H9 (cell line): ENCODE measurements around the gene SNX12. TPM values are rescaled to one million over a fixed set of nuclear protein-coding genes. Genes with fewer than 3 reads are reported as not detected.

Experiments
- DNase-seq: peaks from one replicate; pipeline ENCODE4 v3.0.0-alpha.2; 2017
- H2AFZ ChIP-seq: one replicate; pipeline ENCODE4 v1.6.1; 2013; ENCODE audit warnings: mild to moderate bottlenecking, low read length, control low read depth, moderate library complexity
- H2AK5ac ChIP-seq: 2 replicates; pipeline ENCODE4 v1.6.1; 2013; ENCODE audit warnings: low read length, control low read depth, mixed read lengths; ENCODE audit not compliant: insufficient read length
- H2BK120ac ChIP-seq: one replicate; pipeline ENCODE4 v1.6.1; 2013; ENCODE audit warnings: low read depth, mild to moderate bottlenecking, low read length, control low read depth, inconsistent platforms; ENCODE audit not compliant: poor library complexity, severe bottlenecking
- H2BK12ac ChIP-seq: 2 replicates; pipeline ENCODE4 v1.6.1; 2013; ENCODE audit warnings: low read length, control low read depth, mixed read lengths, low read depth; ENCODE audit not compliant: insufficient read length
- H2BK15ac ChIP-seq: 2 replicates; pipeline ENCODE4 v1.6.1; 2013; ENCODE audit warnings: low read depth, low read length, control low read depth
- H2BK20ac ChIP-seq: one replicate; pipeline ENCODE4 v1.6.1; 2013; ENCODE audit warnings: low read depth, mild to moderate bottlenecking, low read length, control low read depth, inconsistent platforms; ENCODE audit not compliant: poor library complexity, severe bottlenecking
- H2BK5ac ChIP-seq: 2 replicates; pipeline ENCODE4 v1.6.1; 2013; ENCODE audit warnings: low read length, control low read depth, mixed read lengths; ENCODE audit not compliant: insufficient read length
- H3K14ac ChIP-seq: 2 replicates; pipeline ENCODE4 v1.6.1; 2013; ENCODE audit warnings: low read length, control low read depth; ENCODE audit not compliant: insufficient read depth
- H3K18ac ChIP-seq: 2 replicates; pipeline ENCODE4 v1.6.1; 2013; ENCODE audit warnings: low read depth, mild to moderate bottlenecking, mixed read lengths, low read length, control low read depth; ENCODE audit not compliant: insufficient read length
- H3K23ac ChIP-seq: 2 replicates; pipeline ENCODE4 v1.6.1; 2013; ENCODE audit warnings: low read length, control low read depth, mixed read lengths, low read depth; ENCODE audit not compliant: insufficient read length
- H3K23me2 ChIP-seq: 2 replicates; pipeline ENCODE4 v1.6.1; 2013; ENCODE audit warnings: low read depth, mild to moderate bottlenecking, mixed read lengths, low read length, control low read depth; ENCODE audit not compliant: insufficient read length, poor library complexity, severe bottlenecking
- H3K27ac ChIP-seq: 2 replicates; pipeline ENCODE4 v1.5.1; 2013; ENCODE audit warnings: low read length, control low read depth, mixed read lengths, low read depth; ENCODE audit not compliant: insufficient read length
- H3K27me3 ChIP-seq: 2 replicates; pipeline ENCODE4 v1.6.1; 2013; ENCODE audit warnings: low read length, control low read depth, inconsistent platforms; ENCODE audit not compliant: insufficient read depth
- H3K4ac ChIP-seq: 2 replicates; pipeline ENCODE4 v1.6.1; 2013; ENCODE audit warnings: low read depth, mild to moderate bottlenecking, control low read depth, inconsistent platforms, low read length, moderate library complexity
- H3K4me1 ChIP-seq: 2 replicates; pipeline ENCODE4 v1.6.1; 2013; ENCODE audit warnings: low read length, control low read depth, inconsistent platforms; ENCODE audit not compliant: insufficient read depth
- H3K4me2 ChIP-seq: 2 replicates; pipeline ENCODE4 v1.6.1; 2013; ENCODE audit warnings: low read length, control low read depth, mixed read lengths; ENCODE audit not compliant: insufficient read length, insufficient read depth
- H3K56ac ChIP-seq: 2 replicates; pipeline ENCODE4 v1.6.1; 2013; ENCODE audit warnings: low read depth, mild to moderate bottlenecking, mixed read lengths, low read length, control low read depth; ENCODE audit not compliant: insufficient read length
- H3K79me1 ChIP-seq: 2 replicates; pipeline ENCODE4 v1.6.1; 2013; ENCODE audit warnings: low read depth, mild to moderate bottlenecking, moderate library complexity, low read length, control low read depth, inconsistent platforms; ENCODE audit not compliant: insufficient read depth, poor library complexity, severe bottlenecking
- H3K79me2 ChIP-seq: 2 replicates; pipeline ENCODE4 v1.6.1; 2013; ENCODE audit warnings: low read length, control low read depth, inconsistent platforms; ENCODE audit not compliant: insufficient read depth
- H3K9ac ChIP-seq: 2 replicates; pipeline ENCODE4 v1.6.1; 2013; ENCODE audit warnings: low read length, control low read depth, mixed read lengths; ENCODE audit not compliant: insufficient read length; ENCODE audit errors: extremely low read depth
- H3K9me3 ChIP-seq: one replicate; pipeline ENCODE4 v1.6.1; 2013; ENCODE audit warnings: low read depth, low read length, inconsistent platforms; ENCODE audit not compliant: control insufficient read depth
- H3T11ph ChIP-seq: one replicate; pipeline ENCODE4 v1.6.1; 2013; ENCODE audit warnings: mild to moderate bottlenecking, low read length, control low read depth, inconsistent platforms
- H4K20me1 ChIP-seq: one replicate; pipeline ENCODE4 v1.6.1; 2013; ENCODE audit not compliant: control insufficient read depth, insufficient read length, insufficient read depth
- H4K5ac ChIP-seq: 2 replicates; pipeline ENCODE4 v1.6.1; 2013; ENCODE audit warnings: low read depth, mild to moderate bottlenecking, mixed read lengths, low read length, control low read depth; ENCODE audit not compliant: insufficient read length
- H4K8ac ChIP-seq: replicated peaks from 2 replicates; pipeline ENCODE4 v1.6.1; 2013; ENCODE audit warnings: low read length, control low read depth, mixed read lengths, low read depth; ENCODE audit not compliant: insufficient read length
- H4K91ac ChIP-seq: 2 replicates; pipeline ENCODE4 v1.6.1; 2013; ENCODE audit warnings: low read depth, mild to moderate bottlenecking, moderate library complexity, mixed read lengths, low read length, control low read depth; ENCODE audit not compliant: insufficient read length
- H3K27ac Mint-ChIP-seq, 3 experiments: 2 replicates in 2 of 3; 3 replicates in 1 of 3; pipeline ENCODE4 v1.8.0; 2020 to 2021; ENCODE audit warnings: mixed read lengths in 3 of 3, mild to moderate bottlenecking in 1 of 3, moderate library complexity in 1 of 3
- H3K27me3 Mint-ChIP-seq: 2 replicates; pipeline ENCODE4 v1.8.0; 2021; ENCODE audit warnings: low read depth, mild to moderate bottlenecking, moderate library complexity, mixed read lengths
- H3K36me3 Mint-ChIP-seq, 3 experiments: 2 replicates in 2 of 3; 3 replicates in 1 of 3; pipeline ENCODE4 v1.8.0; 2020 to 2021; ENCODE audit warnings: low read depth in 3 of 3, mixed read lengths in 3 of 3; ENCODE audit not compliant: insufficient read depth in 1 of 3
- H3K4me1 Mint-ChIP-seq, 2 experiments: 2 replicates each; pipeline ENCODE4 v1.8.0; 2020; ENCODE audit warnings: mixed read lengths in 2 of 2
- H3K4me3 Mint-ChIP-seq, 2 experiments: 2 replicates in 1 of 2; 3 replicates in 1 of 2; pipeline ENCODE4 v1.8.0; 2020 to 2021; ENCODE audit warnings: mild to moderate bottlenecking in 2 of 2, mixed read lengths in 2 of 2, moderate library complexity in 1 of 2
- H3K9me3 Mint-ChIP-seq, 2 experiments: 2 replicates in 1 of 2; 3 replicates in 1 of 2; pipeline ENCODE4 v1.8.0; 2020; ENCODE audit warnings: mild to moderate bottlenecking in 2 of 2, mixed read lengths in 2 of 2, moderate library complexity in 1 of 2
- CTCF ChIP-seq: fragments of 200-600 bp; sonication (generic); conservative IDR thresholded peaks from 3 replicates; pipeline ENCODE4 v1.8.0; 2021; ENCODE audit warnings: antibody characterized with exemption, mild to moderate bottlenecking
- WGBS: extraction: QIAGEN DNeasy Blood & Tissue Kit; methylation state at CpG from one replicate; pipeline ENCODE4 v1.1.7; 2013; ENCODE audit warnings: missing lambda C conversion rate, low lambda C conversion rate, mixed read lengths; ENCODE audit not compliant: insufficient read length; ENCODE audit errors: extremely low coverage; 5-methylcytosine and 5-hydroxymethylcytosine counted together
- total RNA-seq: library from RNA; stranded (reverse); gene quantifications from 2 replicates; pipeline ENCODE4 v1.2.1, GENCODE V29; 2021

Gene SNX12
- total RNA-seq, 1 experiment from 2014 or later: 69.1 TPM

- Histone ChIP-seq H2BK12ac (no peak overlapping the region), H3K56ac (no peak overlapping the region), H3K18ac (no peak overlapping the region), H3K27ac (no peak overlapping the region), H4K5ac (no peak overlapping the region), H3K23ac (no peak overlapping the region), H2BK20ac (no peak overlapping the region), H3K14ac (no peak overlapping the region), H3K4me2 (no peak overlapping the region), H4K91ac (no peak overlapping the region), H2BK15ac (no peak overlapping the region), H4K8ac (no peak overlapping the region), H3K79me2 (no peaks in the 10 kb centered on the region), H3K9me3 (peaks cover 32% of the 10 kb centered on the region), H3K9ac (no peak overlapping the region), H2AFZ (no peak overlapping the region), H3K4me1 (no peaks in the 10 kb centered on the region), H3K23me2 (no peaks in the 10 kb centered on the region), H2AK5ac (no peak overlapping the region), H3K79me1 (no peaks in the 10 kb centered on the region), H2BK120ac (no peak overlapping the region), H3K4ac (no peak overlapping the region), H4K20me1 (no peaks in the 10 kb centered on the region), H2BK5ac (no peak overlapping the region), H3K27me3 (no peaks in the 10 kb centered on the region), H3T11ph (no peak overlapping the region)
- TF ChIP-seq CTCF: no peak
- Mint-ChIP-seq H3K4me3 (no peak overlapping the region), H3K27ac (no peak overlapping the region), H3K4me1 (peaks cover 0 to 2% of the 10 kb centered on the region in 2 experiments; a peak in 1 of 4 replicates), H3K9me3 (peaks cover 61 to 66% of the 10 kb centered on the region in 2 experiments), H3K27me3 (no peaks in the 10 kb centered on the region), H3K36me3 (peaks cover 0 to 7% (median 6%) of the 10 kb centered on the region in 3 experiments; a peak in 3 of 7 replicates)
- DNase-seq: no peak
- WGBS: no CpG with 5 or more reads among the region's 6 CpGs
Observed at GRCh38 chrX:71017396-71017939, 50.7 kb downstream of the SNX12 start.

Other genes starting within 250 kb of the SNX12 start
- 0.22 and 0.24 TPM in 2 replicates for gene TEX11, start 159.6 kb downstream of the SNX12 start, total RNA-seq
- gene SLC7A3, start 137.2 kb downstream of the SNX12 start, total RNA-seq: 69.1 and 72.5 TPM in 2 replicates
- 17.7 TPM in 2 replicates for gene FOXO4, start 27.5 kb upstream of the SNX12 start, total RNA-seq
- gene CXorf65, start 38.4 kb upstream of the SNX12 start, total RNA-seq: not detected in 2 replicates
- gene IL2RG, start 43.2 kb upstream of the SNX12 start, total RNA-seq: not detected in 2 replicates
- gene MED12, start 50.3 kb upstream of the SNX12 start, total RNA-seq: 30.8 and 33.0 TPM in 2 replicates
- gene NLGN3, start 76.5 kb upstream of the SNX12 start, total RNA-seq: 3.5 and 3.6 TPM in 2 replicates
- gene GJB1, start 154.9 kb upstream of the SNX12 start, total RNA-seq: not detected in 2 replicates
- 83.4 and 86.5 TPM in 2 replicates for gene ZMYM3, start 185.8 kb upstream of the SNX12 start, total RNA-seq
- gene NONO, start 215.3 kb upstream of the SNX12 start, total RNA-seq: 703 and 707 TPM in 2 replicates
- gene ITGB1BP2, start 233.4 kb upstream of the SNX12 start, total RNA-seq: 3.7 and 5.0 TPM in 2 replicates